Activated naive CD8-positive, alpha-beta T cell treated with anti-CD3 and anti-CD28 coated beads, Interleukin-2, amount 50 U/mL, for 24 hours (primary cell): ENCODE measurements around the gene HOXA1.

Source experiments
- ATAC-seq: fragments of 150-1000 bp; cut with Tn5 transposase; one replicate; pipeline ENCODE4 v1.10.0; 2021
- DNase-seq: peaks from one replicate; pipeline ENCODE4 v3.0.0; 2021
- H3K27ac Mint-ChIP-seq: one replicate; pipeline ENCODE4 v1.8.0; 2021; ENCODE audit warnings: mild to moderate bottlenecking, mixed read lengths
- H3K27me3 Mint-ChIP-seq: one replicate; pipeline ENCODE4 v1.8.0; 2021; ENCODE audit warnings: mixed read lengths
- H3K36me3 Mint-ChIP-seq: one replicate; pipeline ENCODE4 v1.8.0; 2021; ENCODE audit warnings: low read depth, mixed read lengths
- H3K4me1 Mint-ChIP-seq: one replicate; pipeline ENCODE4 v1.8.0; 2021; ENCODE audit warnings: mixed read lengths
- H3K4me3 Mint-ChIP-seq: one replicate; pipeline ENCODE4 v1.8.0; 2021; ENCODE audit warnings: mild to moderate bottlenecking, moderate library complexity, mixed read lengths
- H3K9me3 Mint-ChIP-seq: one replicate; pipeline ENCODE4 v1.8.0; 2021; ENCODE audit warnings: mixed read lengths

The HOXA1 gene

GRCh38 chr7:27079234-27079975 lies 16.4 kb downstream of the HOXA1 start:
- Mint-ChIP-seq H3K4me3 (no peak overlapping the region), H3K27ac (no peak overlapping the region), H3K36me3 (no peaks in the 10 kb centered on the region), H3K4me1 (no peaks in the 10 kb centered on the region), H3K9me3 (no peaks in the 10 kb centered on the region), H3K27me3 (peaks cover 10% of the 10 kb centered on the region)
- no peak for DNase-seq
- no peak for ATAC-seq

DNA sequence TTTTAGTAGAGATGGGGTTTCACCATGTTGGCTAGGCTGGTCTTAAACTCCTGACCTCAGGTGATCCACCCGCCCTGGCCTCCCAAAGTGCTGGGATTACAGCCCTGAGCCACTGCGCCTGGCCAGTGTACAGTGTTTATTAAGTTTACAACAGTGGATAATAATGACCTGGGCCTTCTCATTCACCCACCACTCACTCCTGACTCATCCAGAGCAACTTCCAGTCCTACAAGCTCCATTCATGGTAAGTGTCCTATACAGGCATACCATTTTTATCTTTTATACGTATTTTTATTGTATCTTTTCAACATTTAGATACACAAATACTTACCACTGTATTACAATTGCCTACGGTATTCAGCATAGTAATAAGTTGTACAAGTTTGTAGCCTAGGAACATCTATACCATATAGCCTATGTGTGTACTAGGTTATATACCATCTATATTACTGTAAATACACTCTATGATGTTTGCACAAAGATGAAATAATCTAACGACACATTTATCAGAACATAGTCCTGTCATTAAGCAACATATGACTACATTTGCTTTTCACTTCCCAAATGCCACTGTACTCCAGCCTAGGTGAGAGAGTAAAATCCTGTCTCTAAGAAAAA lies 17.1 kb downstream of the HOXA1 start:
- H3K9me3 Mint-ChIP-seq = no peaks in the 10 kb centered on the region
- peaks cover 7% of the 10 kb centered on the region for H3K27me3 Mint-ChIP-seq
- no peaks in the 10 kb centered on the region for H3K36me3 Mint-ChIP-seq
- no peaks in the 10 kb centered on the region for H3K4me1 Mint-ChIP-seq
- no peak for ATAC-seq
- no peak overlapping the region for H3K27ac Mint-ChIP-seq
- no peak overlapping the region for H3K4me3 Mint-ChIP-seq
- no peak for DNase-seq

GRCh38 chr7:27073076-27073475 lies 22.7 kb downstream of the HOXA1 start:
- H3K9me3 Mint-ChIP-seq = no peaks in the 10 kb centered on the region
- H3K36me3 Mint-ChIP-seq = no peaks in the 10 kb centered on the region
- H3K27ac Mint-ChIP-seq = no peak overlapping the region
- no peak overlapping the region for H3K4me3 Mint-ChIP-seq
- no peaks in the 10 kb centered on the region for H3K4me1 Mint-ChIP-seq
- DNase-seq = no peak
- no peak for ATAC-seq
- peaks cover 7% of the 10 kb centered on the region for H3K27me3 Mint-ChIP-seq

DNA sequence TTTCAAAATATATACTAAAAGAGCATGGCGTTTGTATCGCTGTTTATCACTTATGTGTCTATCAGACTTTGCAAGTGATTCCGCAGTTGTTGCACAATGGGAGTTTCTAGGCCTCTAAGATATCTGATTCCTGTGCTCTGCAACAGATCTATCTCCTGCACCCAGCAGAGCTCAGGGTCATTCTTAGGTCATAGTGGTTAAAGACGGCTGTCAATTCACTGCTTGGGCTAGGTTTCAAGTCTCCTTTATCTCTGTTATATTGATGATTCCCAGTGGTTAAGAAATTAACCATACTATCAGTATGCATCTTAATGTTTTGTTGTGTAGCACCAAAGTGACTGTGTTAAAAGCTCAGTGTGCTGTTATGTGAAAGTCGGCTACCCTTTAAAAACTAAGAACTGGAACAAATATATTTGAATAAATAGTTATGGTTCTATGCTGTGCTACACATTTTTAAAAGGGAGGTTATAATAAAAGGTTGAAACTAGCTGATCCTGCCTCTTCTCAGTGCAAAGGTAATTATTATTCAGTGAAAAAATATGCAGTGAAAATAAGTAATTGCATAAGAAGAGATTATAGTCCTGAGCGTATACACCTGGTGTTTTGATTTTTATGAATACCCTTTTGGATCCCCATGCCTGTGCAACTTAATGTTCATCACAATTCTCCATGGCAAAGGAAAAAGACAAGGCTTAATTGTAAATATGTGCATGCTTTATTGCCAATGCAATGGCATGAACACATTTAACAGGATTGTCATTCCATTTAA lies 24.0 kb downstream of the HOXA1 start:
- peaks cover 2% of the 10 kb centered on the region for H3K4me1 Mint-ChIP-seq
- H3K27ac Mint-ChIP-seq = no peak overlapping the region
- ATAC-seq = no peak
- H3K36me3 Mint-ChIP-seq = no peaks in the 10 kb centered on the region
- H3K27me3 Mint-ChIP-seq = peaks cover 10% of the 10 kb centered on the region
- H3K9me3 Mint-ChIP-seq = no peaks in the 10 kb centered on the region
- no peak overlapping the region for H3K4me3 Mint-ChIP-seq
- DNase-seq = no peak

DNA sequence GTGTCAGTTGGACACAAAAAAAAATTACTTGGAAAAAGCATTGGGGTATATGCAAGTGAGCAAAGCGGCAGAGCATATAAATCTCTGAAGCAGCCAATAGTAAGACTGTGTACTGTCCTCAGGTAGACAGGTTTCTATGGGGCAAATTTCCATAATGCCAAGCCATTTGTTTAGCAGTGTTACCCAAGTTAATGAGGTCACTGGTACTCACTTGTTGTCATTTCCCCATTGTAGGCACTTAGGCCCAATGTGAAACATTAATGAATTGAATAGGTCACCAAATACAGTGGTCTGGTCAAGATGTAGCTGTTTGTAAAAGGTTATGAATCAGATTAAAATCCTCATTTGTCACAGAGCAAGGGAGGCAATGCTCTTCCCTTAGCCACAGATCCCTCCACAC lies 27.5 kb downstream of the HOXA1 start:
- DNase-seq (no peak), ATAC-seq (no peak)
- Mint-ChIP-seq H3K27ac (no peak overlapping the region), H3K4me3 (no peak overlapping the region), H3K27me3 (peaks cover 9% of the 10 kb centered on the region), H3K4me1 (peaks cover 3% of the 10 kb centered on the region), H3K9me3 (no peaks in the 10 kb centered on the region), H3K36me3 (no peaks in the 10 kb centered on the region)

GRCh38 chr7:27066148-27066547 lies 29.7 kb downstream of the HOXA1 start:
- Mint-ChIP-seq H3K27ac (no peak overlapping the region), H3K9me3 (no peaks in the 10 kb centered on the region)

DNA sequence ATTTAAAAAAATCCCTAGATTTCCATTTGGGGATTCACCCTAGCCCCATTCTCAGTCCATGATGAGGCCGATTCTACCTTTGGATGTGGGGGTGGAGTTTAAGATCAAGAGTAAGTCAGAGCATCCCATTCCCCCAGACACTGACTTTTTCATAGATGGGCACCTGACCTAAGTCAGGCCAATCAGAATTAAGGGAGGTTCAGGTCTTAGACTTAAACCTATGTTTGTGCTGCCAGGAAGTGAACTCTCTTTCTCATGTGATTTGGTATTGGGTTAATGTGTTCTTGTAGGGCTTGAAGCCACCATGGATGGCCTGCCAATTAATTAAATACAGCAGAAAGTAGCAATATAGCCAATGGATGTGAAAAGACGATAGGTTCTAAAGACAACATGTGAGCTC lies 30.1 kb downstream of the HOXA1 start:
- Mint-ChIP-seq H3K9me3 (no peaks in the 10 kb centered on the region), H3K36me3 (no peaks in the 10 kb centered on the region), H3K27me3 (peaks cover 11% of the 10 kb centered on the region), H3K4me3 (no peak overlapping the region), H3K4me1 (peaks cover 3% of the 10 kb centered on the region), H3K27ac (no peak overlapping the region)
- no peak for ATAC-seq
- DNase-seq = no peak

More at GRCh38 chr7:27066148-27066547, 29.7 kb downstream of the HOXA1 start:
- no peaks in the 10 kb centered on the region for H3K36me3 Mint-ChIP-seq
- H3K27me3 Mint-ChIP-seq = peaks cover 9% of the 10 kb centered on the region
- DNase-seq (no peak), ATAC-seq (no peak)
- H3K4me1 Mint-ChIP-seq = peaks cover 3% of the 10 kb centered on the region
- H3K4me3 Mint-ChIP-seq = no peak overlapping the region

DNA sequence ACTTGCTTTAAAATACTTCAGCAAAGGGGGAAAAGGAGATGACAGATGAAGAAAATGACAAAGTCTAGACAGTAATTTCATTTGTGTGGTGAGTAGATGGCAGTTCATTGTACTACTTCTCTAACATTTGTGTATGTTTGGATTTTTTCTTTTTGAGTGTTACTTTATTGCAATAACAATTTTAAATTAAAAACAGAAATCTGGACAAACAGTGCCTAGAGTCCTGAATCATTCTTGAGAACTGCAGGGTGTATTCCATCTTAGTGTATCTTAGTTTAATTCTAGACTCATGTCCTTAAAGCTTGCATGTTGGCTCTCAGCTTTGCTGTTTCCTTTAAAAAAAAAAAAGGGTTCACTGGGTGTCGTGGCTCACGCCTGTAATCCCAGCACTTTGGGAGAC lies 31.1 kb downstream of the HOXA1 start:
- no peak overlapping the region for H3K27ac Mint-ChIP-seq
- no peak overlapping the region for H3K4me3 Mint-ChIP-seq
- H3K36me3 Mint-ChIP-seq = no peaks in the 10 kb centered on the region
- no peak for DNase-seq
- ATAC-seq = no peak
- peaks cover 16% of the 10 kb centered on the region for H3K27me3 Mint-ChIP-seq
- H3K9me3 Mint-ChIP-seq = no peaks in the 10 kb centered on the region
- H3K4me1 Mint-ChIP-seq = peaks cover 3% of the 10 kb centered on the region

- H3K36me3 Mint-ChIP-seq = no peaks in the 10 kb centered on the region
- no peak overlapping the region for H3K27ac Mint-ChIP-seq
- peaks cover 17% of the 10 kb centered on the region for H3K27me3 Mint-ChIP-seq
- ATAC-seq (no peak), DNase-seq (no peak)
- no peaks in the 10 kb centered on the region for H3K9me3 Mint-ChIP-seq
- peaks cover 3% of the 10 kb centered on the region for H3K4me1 Mint-ChIP-seq
- no peak overlapping the region for H3K4me3 Mint-ChIP-seq
Observed at GRCh38 chr7:27064159-27064558, 31.6 kb downstream of the HOXA1 start.

DNA sequence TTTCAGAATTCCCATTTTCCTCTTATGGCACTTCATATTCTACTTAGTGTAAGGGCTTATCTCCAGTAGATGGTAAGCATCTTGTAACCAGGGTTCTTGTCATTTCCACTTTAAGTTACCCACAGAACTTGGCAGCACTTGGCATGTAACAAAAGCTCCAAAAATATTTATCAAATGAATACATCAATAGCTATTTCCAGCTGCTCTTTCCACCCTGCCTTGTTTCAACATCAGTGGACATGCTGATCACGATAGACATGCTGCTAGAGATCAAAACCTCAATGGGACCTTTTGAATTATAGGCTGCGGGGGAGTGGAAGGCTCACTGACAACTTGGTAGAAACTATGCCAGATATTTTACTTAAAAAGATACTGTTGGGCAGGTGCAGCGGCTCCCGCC lies 32.9 kb downstream of the HOXA1 start:
- H3K27ac Mint-ChIP-seq = no peak overlapping the region
- H3K9me3 Mint-ChIP-seq = no peaks in the 10 kb centered on the region
- DNase-seq = no peak
- H3K4me3 Mint-ChIP-seq = no peak overlapping the region
- H3K4me1 Mint-ChIP-seq = peaks cover 3% of the 10 kb centered on the region
- peaks cover 21% of the 10 kb centered on the region for H3K27me3 Mint-ChIP-seq
- no peak for ATAC-seq
- H3K36me3 Mint-ChIP-seq = no peaks in the 10 kb centered on the region

GRCh38 chr7:27053153-27053552 lies 42.6 kb downstream of the HOXA1 start:
- Mint-ChIP-seq H3K4me3 (no peak overlapping the region), H3K27ac (no peak overlapping the region), H3K36me3 (no peaks in the 10 kb centered on the region), H3K9me3 (no peaks in the 10 kb centered on the region), H3K27me3 (peaks cover 3% of the 10 kb centered on the region), H3K4me1 (no peaks in the 10 kb centered on the region)
- DNase-seq (no peak), ATAC-seq (no peak)

DNA sequence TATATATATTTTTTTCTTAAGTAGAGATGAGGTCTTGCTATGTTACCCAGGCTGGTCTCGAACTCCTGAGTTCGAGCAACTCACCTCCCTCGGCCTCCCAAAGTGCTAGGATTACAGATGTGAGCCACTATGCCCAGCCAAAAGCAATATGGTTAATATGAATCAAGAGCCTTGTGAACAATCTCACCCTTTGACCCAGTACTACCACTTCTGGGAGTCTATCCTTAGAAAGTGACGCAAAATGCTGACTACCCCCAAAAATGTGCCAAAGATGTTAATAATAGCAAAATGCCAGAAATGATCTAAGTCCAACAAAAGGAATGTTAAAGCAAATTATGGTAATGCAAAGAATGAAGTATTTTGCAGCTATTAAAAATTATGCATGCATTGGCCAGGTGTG lies 44.3 kb downstream of the HOXA1 start:
- H3K4me1 Mint-ChIP-seq = no peaks in the 10 kb centered on the region
- no peaks in the 10 kb centered on the region for H3K27me3 Mint-ChIP-seq
- H3K9me3 Mint-ChIP-seq = no peaks in the 10 kb centered on the region
- H3K36me3 Mint-ChIP-seq = no peaks in the 10 kb centered on the region
- no peak for ATAC-seq
- no peak overlapping the region for H3K4me3 Mint-ChIP-seq
- DNase-seq = no peak
- no peak overlapping the region for H3K27ac Mint-ChIP-seq

DNA sequence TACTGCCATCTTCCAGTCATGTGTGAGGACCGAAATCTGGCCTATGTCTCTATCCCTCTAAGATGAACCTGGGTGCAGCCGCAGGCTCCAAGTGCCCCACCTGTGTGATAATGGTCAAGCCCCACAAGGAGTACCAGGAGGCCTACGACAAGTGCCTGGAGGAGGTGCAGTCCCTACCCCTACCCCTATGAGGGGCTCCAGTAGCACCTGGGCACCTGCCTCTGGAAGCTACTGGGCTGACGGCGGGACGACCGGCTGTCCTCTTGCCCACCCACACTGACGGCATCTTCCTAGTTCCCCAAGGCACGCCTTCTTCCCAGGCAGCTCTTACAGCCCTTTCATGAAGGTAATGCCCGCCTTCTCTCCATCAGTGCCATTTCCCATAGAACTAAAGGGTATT lies 47.4 kb downstream of the HOXA1 start:
- DNase-seq (no peak), ATAC-seq (no peak)
- H3K4me1 Mint-ChIP-seq = no peaks in the 10 kb centered on the region
- no peaks in the 10 kb centered on the region for H3K27me3 Mint-ChIP-seq
- no peaks in the 10 kb centered on the region for H3K36me3 Mint-ChIP-seq
- H3K9me3 Mint-ChIP-seq = no peaks in the 10 kb centered on the region
- no peak overlapping the region for H3K4me3 Mint-ChIP-seq
- no peak overlapping the region for H3K27ac Mint-ChIP-seq

DNA sequence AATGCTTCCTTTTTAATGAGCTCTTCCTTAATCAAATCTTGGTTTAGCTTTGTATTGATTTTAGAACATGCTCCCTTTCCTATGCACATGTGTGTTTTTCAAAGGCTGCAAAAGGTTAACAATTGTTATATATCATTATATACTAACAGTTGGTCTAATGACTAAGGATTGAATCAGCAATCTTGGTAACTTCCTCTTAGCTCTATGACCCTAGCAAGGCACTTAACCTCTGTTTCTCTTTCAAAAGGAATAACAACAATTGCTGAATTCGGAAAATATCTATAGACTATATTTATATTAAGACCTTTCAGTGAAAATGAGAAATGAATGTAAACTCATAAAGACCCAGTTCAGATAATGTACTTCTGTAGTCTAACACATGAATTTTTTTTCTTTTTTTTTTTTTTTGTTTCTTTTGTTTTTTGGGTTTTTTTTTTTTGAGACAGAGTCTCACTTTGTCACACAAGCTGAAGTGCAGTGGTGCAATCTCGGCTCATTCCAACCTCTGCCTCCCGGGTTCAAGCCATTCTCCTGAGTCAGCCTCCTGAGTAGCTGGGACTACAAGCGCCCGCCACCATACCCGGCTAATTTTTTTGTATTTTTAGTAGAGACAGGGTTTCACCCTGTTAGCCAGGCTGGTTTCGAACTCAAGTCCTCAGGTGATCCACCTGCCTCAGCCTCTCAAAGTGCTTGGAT lies 48.8 kb downstream of the HOXA1 start:
- no peaks in the 10 kb centered on the region for H3K9me3 Mint-ChIP-seq
- DNase-seq (no peak), ATAC-seq (no peak)
- no peak overlapping the region for H3K4me3 Mint-ChIP-seq
- H3K4me1 Mint-ChIP-seq = no peaks in the 10 kb centered on the region
- H3K27ac Mint-ChIP-seq = no peak overlapping the region
- H3K36me3 Mint-ChIP-seq = no peaks in the 10 kb centered on the region
- H3K27me3 Mint-ChIP-seq = peaks cover 1% of the 10 kb centered on the region
